Heart left ventricle (tissue), 13 donors: Measurements from ENCODE around the gene CKS1B.

ENCODE experiments used
- CTCF ChIP-seq, 12 donors: fragments of 200-600 bp; sonication (generic) in 4 of 12; IDR thresholded peaks; one replicate each; pipeline versions ENCODE4 v1.5.0 to v1.8.0; 2018 to 2022; ENCODE audit warnings: antibody characterized with exemption in 12 of 12, mild to moderate bottlenecking in 5 of 12
- POLR2A ChIP-seq, 2 donors: fragments of 450-650 bp; IDR thresholded peaks; one replicate each; pipeline ENCODE4 v1.6.1; 2017; ENCODE audit warnings: antibody characterized with exemption in 2 of 2, mild to moderate bottlenecking in 2 of 2, moderate library complexity in 2 of 2
- donor health status: ischemic (EF 13 %, LVEDD 7.1; RV severe dilation, severe dysfunction).
- donor health status: DM: no; HTN: yes; CAD: no.
- donor health status: DM: no; HTN: no; CAD: no.
- donor health status: ischemic (EF 25% LVEDD 6.9; RV normal size, moderate dysfunction).
- donor health status: ischemic (EF 25% LVEDD 5.7; RV mildly dilated, moderate dysfunction).
- donor health status: ischemic (EF 35%, LVEDD 5.7; RV mildly dilated, moderate dysfunction).
- donor health status: nonischemic (EF 11% LVEDD 7.7; RV severe dilation, severe dysfunction).
- donor health status: DM: yes; HTN: yes; CAD: no.
- donor health status: PGD.
- donor health status: ischemic (EF 29% LVEDD 5.4; RV normal size, mild dysfunction).
- donor health status: nonischemic (EF 23%, LVEDD 6.1; RV moderate dilation, normal function).

- no peak for TF ChIP-seq CTCF (IDR thresholded peaks at IDR 0.05)
- no peak for TF ChIP-seq POLR2A (IDR thresholded peaks at IDR 0.05)
Measured at GRCh38 chr1:154938604-154939399, 35.7 kb upstream of the CKS1B start.
